HG03159 (cell line): ENCODE data around the gene CCNB2.
"Not testable (repeated sequence)": the region's sequence is repeated elsewhere in the genome, so short reads cannot be mapped to it uniquely, and the experiment has no call there.

Experiments
- ATAC-seq: cut with Tn5 transposase; IDR thresholded peaks from one replicate; pipeline ENCODE4 v1.9.1; 2021; ENCODE audit warnings: mild to moderate bottlenecking, moderate library complexity; ENCODE audit not compliant: unreplicated experiment

CCNB2 gene

GRCh38 chr15:59104912-59105732 lies at the start of gene CCNB2:
Gene CCNB2, plus strand, starts transcription at chr15:59105146. Its CDS starts 123 bp downstream, at chr15:59105269.
- ATAC-seq: peak; percentile 98

GRCh38 chr15:59059076-59059597 lies 45.8 kb upstream of the CCNB2 start:
- no peak for ATAC-seq

DNA sequence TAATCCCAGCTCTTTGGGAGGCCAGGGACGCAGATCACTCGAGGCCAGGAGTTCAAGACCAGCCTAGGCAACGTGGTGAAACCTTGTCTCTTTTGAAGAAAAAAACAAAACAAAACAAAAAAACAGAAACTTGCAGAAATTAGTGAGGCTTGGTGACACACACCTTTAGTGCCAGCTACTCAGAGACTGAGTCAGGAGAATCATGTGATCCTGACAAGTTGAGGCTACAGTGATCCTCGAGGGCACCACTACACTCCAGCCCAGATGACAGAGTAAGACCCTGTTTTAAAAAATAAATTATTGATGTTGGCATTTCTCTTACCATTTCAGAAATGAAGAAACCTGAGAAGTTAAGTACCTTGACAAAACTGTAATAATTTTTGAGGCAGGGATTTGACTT lies 44.6 kb upstream of the CCNB2 start:
- ATAC-seq: no peak

DNA sequence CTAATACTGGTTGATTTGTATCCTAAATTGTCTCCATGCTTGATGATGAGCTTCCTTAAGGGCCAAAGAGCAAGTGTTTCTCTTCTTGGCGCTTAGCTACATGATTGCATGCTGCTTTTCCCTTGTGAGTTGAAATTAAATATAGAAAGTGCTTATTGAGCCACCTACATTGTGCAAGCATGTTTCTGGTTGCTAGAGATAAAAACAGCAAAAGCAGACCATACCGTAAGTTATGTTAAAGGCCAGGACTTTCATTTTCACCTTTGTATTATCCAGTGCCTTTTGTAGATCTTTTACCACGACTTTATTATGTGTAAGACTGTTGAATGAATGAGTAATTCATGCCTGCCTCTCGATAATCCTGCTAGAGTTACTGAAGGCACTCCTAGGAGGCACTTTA lies 41.9 kb upstream of the CCNB2 start:
- no peak for ATAC-seq

- ATAC-seq: no peak
These were observed 35.5 kb upstream of the CCNB2 start for GRCh38 chr15:59069430-59069829.

DNA sequence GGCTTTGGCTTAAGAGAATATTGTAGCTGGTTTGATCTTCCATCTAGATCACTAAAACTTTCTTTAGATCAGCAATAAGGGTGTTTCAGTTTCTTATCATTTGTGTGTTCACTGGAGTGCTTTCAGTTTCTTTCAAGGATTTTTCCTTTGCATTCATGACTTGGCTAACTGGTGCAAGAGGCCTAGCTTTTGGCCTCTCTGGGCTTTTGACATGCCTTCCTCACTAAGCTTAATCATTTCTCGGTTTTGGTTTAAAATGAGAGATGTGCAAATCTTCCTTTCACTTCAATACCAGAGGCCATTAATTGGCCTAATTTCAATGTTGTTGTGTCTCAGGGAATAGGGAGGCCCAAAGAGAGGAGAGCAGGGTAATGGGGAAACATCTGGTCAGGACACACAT lies 30.3 kb upstream of the CCNB2 start:
- no peak for ATAC-seq

- ATAC-seq: no peak
These were observed 17.2 kb upstream of the CCNB2 start for GRCh38 chr15:59087731-59088130.

GRCh38 chr15:59094077-59094476 lies 10.9 kb upstream of the CCNB2 start:
- no peak for ATAC-seq

GRCh38 chr15:59096429-59096828 lies 8.5 kb upstream of the CCNB2 start:
- no peak for ATAC-seq

GRCh38 chr15:59099162-59099685 lies 5.7 kb upstream of the CCNB2 start:
- ATAC-seq: no peak

- ATAC-seq: no peak
These were observed 389 bp upstream of the CCNB2 start for GRCh38 chr15:59104602-59104911.

DNA sequence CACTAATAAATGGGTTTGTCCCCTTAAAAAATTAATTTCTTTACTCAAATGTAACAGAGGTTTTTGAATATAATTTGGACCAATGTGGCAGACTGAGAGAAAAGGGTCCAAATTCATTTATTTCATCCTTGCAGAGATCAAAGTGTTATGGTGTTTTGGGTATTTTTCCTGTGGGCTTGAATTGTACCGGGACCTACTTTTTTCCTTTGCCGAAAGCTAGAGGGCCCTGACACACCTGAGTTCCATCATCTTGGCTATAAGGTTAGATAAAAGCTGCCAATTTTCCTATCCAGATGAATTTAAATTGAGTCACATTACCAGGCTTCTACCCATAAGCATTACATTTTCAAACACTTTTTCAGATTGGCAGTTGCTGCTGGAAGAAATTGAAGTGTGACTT lies 908 bp downstream of the CCNB2 start:
- ATAC-seq: no peak

DNA sequence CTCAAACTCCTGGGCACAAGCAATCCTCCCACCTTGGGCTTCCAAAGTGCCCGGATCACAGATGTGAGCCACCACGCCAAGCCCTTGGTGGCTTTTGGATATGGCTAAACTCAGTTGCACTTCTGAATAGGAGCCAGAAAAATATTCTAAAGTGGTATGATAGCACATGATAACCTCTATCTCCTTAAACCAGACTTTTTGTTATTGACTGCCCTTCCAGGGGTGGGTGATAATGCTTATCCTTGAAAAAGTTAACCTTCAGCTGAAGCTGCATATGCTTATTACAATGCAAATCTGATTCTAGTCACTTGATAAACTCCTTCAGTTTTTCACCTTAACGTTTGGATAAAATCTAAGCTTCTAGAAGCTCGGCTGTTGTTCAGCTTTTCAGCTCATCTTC lies 6.3 kb downstream of the CCNB2 start:
- no peak for ATAC-seq

GRCh38 chr15:59115047-59115446 lies 10.1 kb downstream of the CCNB2 start:
- ATAC-seq: no peak

DNA sequence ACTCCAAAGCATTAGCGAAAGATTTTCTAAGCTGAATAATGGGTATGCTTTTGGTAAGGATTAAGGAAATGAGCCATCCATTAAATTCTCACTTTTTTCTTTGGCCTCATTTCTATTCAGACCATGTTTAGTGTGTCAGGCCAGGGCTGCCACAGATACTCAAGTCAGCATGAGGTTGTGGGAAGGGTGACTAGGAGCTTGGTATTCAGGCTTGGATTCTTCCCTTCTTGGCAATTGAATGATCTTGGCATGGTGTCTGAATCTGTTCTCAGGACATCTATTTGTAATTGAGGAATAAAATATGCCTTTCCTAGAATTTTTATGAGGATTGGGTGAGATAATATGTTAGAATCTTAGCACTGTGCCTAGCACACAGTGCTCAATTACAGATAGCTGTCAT lies 11.2 kb downstream of the CCNB2 start:
- ATAC-seq: no peak

DNA sequence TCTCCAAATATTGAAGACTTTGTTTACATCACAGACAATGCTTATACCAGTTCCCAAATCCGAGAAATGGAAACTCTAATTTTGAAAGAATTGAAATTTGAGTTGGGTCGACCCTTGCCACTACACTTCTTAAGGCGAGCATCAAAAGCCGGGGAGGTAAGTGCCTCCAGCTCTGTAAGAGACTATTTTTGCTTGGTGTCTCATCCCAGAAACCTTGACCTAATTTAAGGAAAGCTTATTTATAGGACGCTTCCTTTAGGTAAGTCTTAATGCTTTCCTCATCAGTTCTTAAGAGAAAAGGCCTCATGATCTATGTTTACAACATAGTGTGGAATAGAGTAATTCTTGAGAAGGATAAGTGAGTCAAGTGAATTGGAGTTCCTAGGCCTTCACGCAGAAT lies 11.8 kb downstream of the CCNB2 start:
- no peak for ATAC-seq

- ATAC-seq: no peak
These were observed 14.7 kb downstream of the CCNB2 start for GRCh38 chr15:59119625-59120024.

DNA sequence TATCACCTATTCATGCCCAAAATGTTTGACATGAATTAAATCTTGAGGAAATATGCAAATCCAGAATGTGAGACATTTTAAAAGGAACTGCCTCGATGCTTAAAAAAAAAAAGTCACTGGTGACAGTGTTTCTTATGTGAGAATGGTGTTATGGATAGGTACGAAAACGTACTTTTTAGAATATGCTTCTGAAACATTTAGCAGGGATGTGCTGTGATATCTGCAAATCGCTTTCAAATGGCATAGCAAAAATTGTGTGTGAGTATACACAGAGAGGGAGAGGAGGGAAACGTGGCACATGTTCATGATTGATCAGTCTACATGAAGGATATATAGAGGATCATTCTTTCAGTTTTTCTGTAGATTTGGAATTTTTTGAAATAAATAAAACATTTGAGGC lies 16.0 kb downstream of the CCNB2 start:
- no peak for ATAC-seq

- ATAC-seq: no peak
These were observed 19.3 kb downstream of the CCNB2 start for GRCh38 chr15:59124261-59124660.

GRCh38 chr15:59125683-59126082 lies 20.7 kb downstream of the CCNB2 start:
- not testable (repeated sequence) for ATAC-seq

- ATAC-seq: not testable (repeated sequence)
These were observed 22.3 kb downstream of the CCNB2 start for GRCh38 chr15:59127255-59127654.

- no peak for ATAC-seq
These were observed 26.5 kb downstream of the CCNB2 start for GRCh38 chr15:59131456-59131855.
